Sigmoid colon (tissue), 4 donors: ENCODE data around the gene RGS11.
"Not testable (repeated sequence)": the region's sequence is repeated elsewhere in the genome, so short reads cannot be mapped to it uniquely, and the experiment has no call there.

ENCODE experiments used
- EP300 ChIP-seq, 4 donors: sonication (generic); formaldehyde crosslinking; IDR thresholded peaks; one replicate each; pipeline ENCODE4 v1.6.1; 2017; ENCODE audit warnings: antibody characterized with exemption in 4 of 4
- POLR2A ChIP-seq, 2 donors: fragments of 450-650 bp; IDR thresholded peaks; one replicate each; pipeline ENCODE4 v1.6.1; 2016; ENCODE audit warnings: antibody characterized with exemption in 2 of 2, mild to moderate bottlenecking in 2 of 2, moderate library complexity in 2 of 2
- POLR2AphosphoS5 ChIP-seq, 4 donors: sonication (generic); formaldehyde crosslinking; IDR thresholded peaks; one replicate each; pipeline ENCODE4 v1.6.1; 2017; ENCODE audit warnings: antibody characterized with exemption in 4 of 4
- TF ChIP-seq, protein P1 (sequence below), 4 experiments: fragments of 450-650 bp in 3 of 4; fragments of 200-600 bp in 1 of 4; IDR thresholded peaks; one replicate each; pipeline ENCODE4 v1.5.1; 2016 to 2019; ENCODE audit warnings: antibody characterized with exemption in 4 of 4, mild to moderate bottlenecking in 3 of 4, moderate library complexity in 2 of 4

DNA sequence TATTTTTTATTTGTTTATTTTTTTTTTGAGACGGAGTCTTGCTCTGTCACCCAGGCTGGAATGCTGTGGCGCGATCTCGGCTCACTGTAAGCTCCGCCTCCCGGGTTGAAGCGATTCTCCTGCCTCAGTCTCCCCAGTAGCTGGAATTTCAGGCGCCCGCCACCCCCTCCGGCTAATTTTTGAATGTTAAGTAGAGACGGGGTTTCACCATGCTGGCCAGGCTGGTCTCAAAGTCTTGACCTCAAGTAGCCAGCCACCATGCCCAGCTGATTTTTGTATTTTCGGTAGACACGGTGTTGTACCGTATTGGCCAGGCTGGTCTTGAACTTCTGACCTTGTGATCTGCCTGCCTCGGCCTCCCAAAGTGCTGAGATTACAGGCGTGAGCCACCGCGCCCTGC, 45.4 kb downstream of the RGS11 start:
- TF ChIP-seq, protein P1, sequence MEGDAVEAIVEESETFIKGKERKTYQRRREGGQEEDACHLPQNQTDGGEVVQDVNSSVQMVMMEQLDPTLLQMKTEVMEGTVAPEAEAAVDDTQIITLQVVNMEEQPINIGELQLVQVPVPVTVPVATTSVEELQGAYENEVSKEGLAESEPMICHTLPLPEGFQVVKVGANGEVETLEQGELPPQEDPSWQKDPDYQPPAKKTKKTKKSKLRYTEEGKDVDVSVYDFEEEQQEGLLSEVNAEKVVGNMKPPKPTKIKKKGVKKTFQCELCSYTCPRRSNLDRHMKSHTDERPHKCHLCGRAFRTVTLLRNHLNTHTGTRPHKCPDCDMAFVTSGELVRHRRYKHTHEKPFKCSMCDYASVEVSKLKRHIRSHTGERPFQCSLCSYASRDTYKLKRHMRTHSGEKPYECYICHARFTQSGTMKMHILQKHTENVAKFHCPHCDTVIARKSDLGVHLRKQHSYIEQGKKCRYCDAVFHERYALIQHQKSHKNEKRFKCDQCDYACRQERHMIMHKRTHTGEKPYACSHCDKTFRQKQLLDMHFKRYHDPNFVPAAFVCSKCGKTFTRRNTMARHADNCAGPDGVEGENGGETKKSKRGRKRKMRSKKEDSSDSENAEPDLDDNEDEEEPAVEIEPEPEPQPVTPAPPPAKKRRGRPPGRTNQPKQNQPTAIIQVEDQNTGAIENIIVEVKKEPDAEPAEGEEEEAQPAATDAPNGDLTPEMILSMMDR (IDR thresholded peaks at IDR 0.05), result not testable (repeated sequence)
- not testable (repeated sequence) for TF ChIP-seq POLR2AphosphoS5, EP300, POLR2A (IDR thresholded peaks at IDR 0.05)
